HepG2 (cell line): Measurements from ENCODE around the gene STIP1. TPM values are rescaled to one million over a fixed set of nuclear protein-coding genes. Genes with fewer than 3 reads are reported as not detected.

Experiments used
- DNMT1 ChIP-seq: sonication (generic); formaldehyde crosslinking; IDR thresholded peaks from 2 replicates; pipeline ENCODE4 v1.5.1; 2020; ENCODE audit warnings: mild to moderate bottlenecking, missing genetic modification reagents
- FOSL1 ChIP-seq: sonication (generic); formaldehyde crosslinking; IDR thresholded peaks from 2 replicates; pipeline ENCODE4 v1.9.0; 2021; ENCODE audit warnings: missing genetic modification reagents, borderline replicate concordance
- GFI1 ChIP-seq: sonication (generic); formaldehyde crosslinking; IDR thresholded peaks from 2 replicates; pipeline ENCODE4 v1.5.0; 2020; ENCODE audit warnings: missing genetic modification reagents, mild to moderate bottlenecking, borderline replicate concordance
- HCFC1 ChIP-seq: fragments of 150-350 bp; IDR thresholded peaks from 2 replicates; pipeline ENCODE4 v1.6.1; 2014; ENCODE audit warnings: low read depth, low read length
- KDM3A ChIP-seq: IDR thresholded peaks from 2 replicates; pipeline ENCODE4 v1.6.1; 2018; ENCODE audit warnings: low read depth, missing compliant biosample characterization
- KLF16 ChIP-seq, 2 experiments: sonication (generic) in 1 of 2; formaldehyde crosslinking in 1 of 2; IDR thresholded peaks; 2 replicates each; pipeline versions ENCODE4 v1.6.1 to v1.8.0; 2016 to 2023; ENCODE audit warnings: missing genetic modification reagents in 2 of 2, missing compliant biosample characterization in 1 of 2
- MAFK ChIP-seq, 2 experiments: IDR thresholded peaks in 1 of 2; conservative IDR thresholded peaks in 1 of 2; 2 replicates each; pipeline ENCODE4 v1.6.1; 2011; ENCODE audit warnings: improper control_type of control experiment in 2 of 2, low read length in 2 of 2
- MTF2 ChIP-seq: sonication (generic); formaldehyde crosslinking; IDR thresholded peaks from 2 replicates; pipeline ENCODE4 v1.5.0; 2020; ENCODE audit warnings: missing genetic modification reagents, borderline replicate concordance
- PHF20 ChIP-seq: sonication (generic); formaldehyde crosslinking; IDR thresholded peaks from 2 replicates; pipeline ENCODE4 v1.5.0; 2020; ENCODE audit warnings: mild to moderate bottlenecking, missing genetic modification reagents
- PPARG ChIP-seq: conservative IDR thresholded peaks from 2 replicates; pipeline ENCODE4 v1.6.1; 2016; ENCODE audit warnings: missing biosample characterization, missing genetic modification reagents
- PTBP1 ChIP-seq: fragments of 200-400 bp; formaldehyde crosslinking; IDR thresholded peaks from 2 replicates; pipeline ENCODE4 v1.6.1; 2018; ENCODE audit warnings: low read length, low read depth; ENCODE audit not compliant: poor library complexity, severe bottlenecking
- RFX1 ChIP-seq: fragments of 450-650 bp; IDR thresholded peaks from 2 replicates; pipeline ENCODE4 v1.6.1; 2017
- RXRA ChIP-seq: sonication (generic); formaldehyde crosslinking; IDR thresholded peaks from 2 replicates; pipeline ENCODE4 v1.5.1; 2020; ENCODE audit warnings: missing genetic modification reagents
- RXRB ChIP-seq: IDR thresholded peaks from 2 replicates; pipeline ENCODE4 v1.6.1; 2016; ENCODE audit warnings: borderline replicate concordance, missing genetic modification reagents, missing compliant biosample characterization
- SMAD9 ChIP-seq: sonication (generic); formaldehyde crosslinking; IDR thresholded peaks from 2 replicates; pipeline ENCODE4 v1.5.1; 2020; ENCODE audit warnings: mild to moderate bottlenecking, missing genetic modification reagents
- SNAI1 ChIP-seq: sonication (generic); formaldehyde crosslinking; IDR thresholded peaks from 2 replicates; pipeline ENCODE4 v1.5.0; 2020; ENCODE audit warnings: mild to moderate bottlenecking, missing genetic modification reagents, borderline replicate concordance
- SRF ChIP-seq: IDR thresholded peaks from 2 replicates; pipeline ENCODE4 v1.6.1; 2011; ENCODE audit warnings: mild to moderate bottlenecking, low read depth, low read length, moderate library complexity
- TBX3 ChIP-seq: fragments of 450-650 bp; IDR thresholded peaks from 2 replicates; pipeline ENCODE4 v1.6.1; 2017; ENCODE audit warnings: antibody characterized with exemption, mild to moderate bottlenecking, inconsistent platforms, borderline replicate concordance
- TOE1 ChIP-seq: sonication (generic); formaldehyde crosslinking; IDR thresholded peaks from 2 replicates; pipeline ENCODE4 v1.4.0; 2020; ENCODE audit warnings: mild to moderate bottlenecking, missing genetic modification reagents
- ZNF143 ChIP-seq: sonication (generic); formaldehyde crosslinking; IDR thresholded peaks from 2 replicates; pipeline ENCODE4 v1.4.0; 2020; ENCODE audit warnings: missing genetic modification reagents
- ZNF326 ChIP-seq: sonication (generic); formaldehyde crosslinking; IDR thresholded peaks from 2 replicates; pipeline ENCODE4 v1.4.0; 2020; ENCODE audit warnings: missing genetic modification reagents, borderline replicate concordance
- ZNF382 ChIP-seq: sonication (generic); formaldehyde crosslinking; IDR thresholded peaks from 2 replicates; pipeline ENCODE4 v1.5.0; 2020; ENCODE audit warnings: missing genetic modification reagents, mild to moderate bottlenecking, borderline replicate concordance
- ZNF557 ChIP-seq: sonication (generic); formaldehyde crosslinking; IDR thresholded peaks from 2 replicates; pipeline ENCODE4 v1.4.0; 2020; ENCODE audit warnings: missing genetic modification reagents
- ZNF644 ChIP-seq: IDR thresholded peaks from 2 replicates; pipeline ENCODE4 v1.6.1; 2016; ENCODE audit warnings: low read depth
- ZNF672 ChIP-seq: sonication (generic); formaldehyde crosslinking; IDR thresholded peaks from 2 replicates; pipeline ENCODE4 v1.8.1; 2022; ENCODE audit warnings: missing genetic modification reagents
- polyA plus RNA-seq, 8 experiments: library from polyadenylated mRNA; depleted of rRNA in 3 of 8; stranded (reverse) in 7 of 8; unstranded in 1 of 8; fragments of >200 nt; fragmentation: Illumina TruSeq in 4 of 8; extraction: Trizol in 4 of 8; gene quantifications; 2 replicates each; pipeline versions ENCODE4 v1.2.1 to v1.2.3, GENCODE V29; 2011 to 2016; ENCODE audit warnings: low read depth in 4 of 8, missing spikeins in 1 of 8, mixed read lengths in 1 of 8; ENCODE audit not compliant: insufficient read depth in 1 of 8
- total RNA-seq, 5 experiments: library from RNA; depleted of rRNA; stranded (reverse); fragments of >200 nt; fragmentation: Illumina TruSeq; extraction: Trizol; gene quantifications; 2 replicates each; pipeline ENCODE4 v1.2.3, GENCODE V29; 2016; ENCODE audit warnings: low read depth in 1 of 5
- TF ChIP-seq, protein P1 (sequence below): sonication (generic); formaldehyde crosslinking; IDR thresholded peaks from 2 replicates; pipeline ENCODE4 v1.8.1; 2023; ENCODE audit warnings: missing genetic modification reagents, mild to moderate bottlenecking, borderline replicate concordance
- TF ChIP-seq, protein P2 (sequence below): fragments of 450-650 bp; IDR thresholded peaks from 2 replicates; pipeline ENCODE4 v1.6.1; 2017; ENCODE audit warnings: mild to moderate bottlenecking
- TF ChIP-seq, protein P3 (sequence below): IDR thresholded peaks from 2 replicates; pipeline ENCODE4 v1.6.1; 2018; ENCODE audit warnings: missing genetic modification reagents
- TF ChIP-seq, protein P4 (sequence below): IDR thresholded peaks from 2 replicates; pipeline ENCODE4 v1.6.1; 2016; ENCODE audit warnings: control low read depth

The STIP1 gene
- total and polyA plus RNA-seq, 2 of the 13 experiments (the other 11 are each of a cell fraction or from before 2014, with no cell fraction given), result 81.1 to 217 TPM

DNA sequence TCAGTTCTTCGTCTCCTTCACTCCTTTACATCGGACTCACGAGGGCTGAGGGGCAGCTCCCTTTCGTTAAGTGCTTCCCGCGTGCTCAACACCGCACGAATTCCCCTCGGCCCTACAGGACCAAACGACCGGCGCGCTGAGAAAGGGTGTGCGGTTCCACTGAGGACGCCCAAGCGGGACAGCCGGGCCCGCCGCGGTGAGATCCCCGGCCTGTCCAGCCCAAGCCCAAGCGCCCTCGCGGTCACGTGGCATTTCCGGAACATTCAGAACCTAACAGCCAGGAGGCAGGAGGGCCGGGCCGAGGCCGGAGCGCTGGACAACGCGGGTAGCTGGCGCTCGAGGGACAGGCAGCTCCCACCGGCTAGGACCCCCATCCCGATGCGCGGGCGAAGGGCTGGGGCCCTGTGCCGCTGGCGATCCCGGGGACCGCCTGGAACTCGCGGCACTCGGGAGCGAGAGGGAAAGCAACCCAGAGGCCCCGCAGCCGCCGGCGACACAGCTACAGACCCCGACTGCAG is 737 bp upstream of the STIP1 start (continued):
- TF ChIP-seq SNAI1 (CRISPR knock-in tag), result peak; percentile 79; the same call in 1 of the 2 replicates
- TF ChIP-seq PPARG (CRISPR knock-in tag), result 0 out of 2 replicates have a peak, but pooled peaks have one; percentile 12
- TF ChIP-seq SMAD9 (CRISPR knock-in tag), result peak; percentile 99
- TF ChIP-seq SRF, result no peak
- no peak for TF ChIP-seq RFX1
- no peak for TF ChIP-seq FOSL1 (CRISPR knock-in tag)
- TF ChIP-seq ZNF557 (CRISPR knock-in tag), result peak; percentile 45; the same call in 1 of the 2 replicates
- TF ChIP-seq, protein P1, sequence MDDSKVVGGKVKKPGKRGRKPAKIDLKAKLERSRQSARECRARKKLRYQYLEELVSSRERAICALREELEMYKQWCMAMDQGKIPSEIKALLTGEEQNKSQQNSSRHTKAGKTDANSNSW (CRISPR knock-in tag), result peak; percentile 97
- TF ChIP-seq, protein P2, sequence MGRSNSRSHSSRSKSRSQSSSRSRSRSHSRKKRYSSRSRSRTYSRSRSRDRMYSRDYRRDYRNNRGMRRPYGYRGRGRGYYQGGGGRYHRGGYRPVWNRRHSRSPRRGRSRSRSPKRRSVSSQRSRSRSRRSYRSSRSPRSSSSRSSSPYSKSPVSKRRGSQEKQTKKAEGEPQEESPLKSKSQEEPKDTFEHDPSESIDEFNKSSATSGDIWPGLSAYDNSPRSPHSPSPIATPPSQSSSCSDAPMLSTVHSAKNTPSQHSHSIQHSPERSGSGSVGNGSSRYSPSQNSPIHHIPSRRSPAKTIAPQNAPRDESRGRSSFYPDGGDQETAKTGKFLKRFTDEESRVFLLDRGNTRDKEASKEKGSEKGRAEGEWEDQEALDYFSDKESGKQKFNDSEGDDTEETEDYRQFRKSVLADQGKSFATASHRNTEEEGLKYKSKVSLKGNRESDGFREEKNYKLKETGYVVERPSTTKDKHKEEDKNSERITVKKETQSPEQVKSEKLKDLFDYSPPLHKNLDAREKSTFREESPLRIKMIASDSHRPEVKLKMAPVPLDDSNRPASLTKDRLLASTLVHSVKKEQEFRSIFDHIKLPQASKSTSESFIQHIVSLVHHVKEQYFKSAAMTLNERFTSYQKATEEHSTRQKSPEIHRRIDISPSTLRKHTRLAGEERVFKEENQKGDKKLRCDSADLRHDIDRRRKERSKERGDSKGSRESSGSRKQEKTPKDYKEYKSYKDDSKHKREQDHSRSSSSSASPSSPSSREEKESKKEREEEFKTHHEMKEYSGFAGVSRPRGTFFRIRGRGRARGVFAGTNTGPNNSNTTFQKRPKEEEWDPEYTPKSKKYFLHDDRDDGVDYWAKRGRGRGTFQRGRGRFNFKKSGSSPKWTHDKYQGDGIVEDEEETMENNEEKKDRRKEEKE, result no peak
- no peak for TF ChIP-seq ZNF644 (CRISPR knock-in tag)
- TF ChIP-seq MTF2 (CRISPR knock-in tag), result no peak
- no peak for TF ChIP-seq MAFK (conservative IDR thresholded peaks at IDR 0.05 in 1 of 2, IDR thresholded peaks at IDR 0.05 in 1 of 2; ENCODE audit: low read length in 2 of 2)
- TF ChIP-seq KLF16 (CRISPR knock-in tag; IDR thresholded peaks at IDR 0.05), result peak; percentile 80 to 84
- no peak for TF ChIP-seq HCFC1
- no peak for TF ChIP-seq ZNF326
- peak; percentile 68 for TF ChIP-seq PTBP1
- no peak for TF ChIP-seq TOE1 (CRISPR knock-in tag)
- TF ChIP-seq DNMT1 (CRISPR knock-in tag), result no peak
- TF ChIP-seq, protein P3, sequence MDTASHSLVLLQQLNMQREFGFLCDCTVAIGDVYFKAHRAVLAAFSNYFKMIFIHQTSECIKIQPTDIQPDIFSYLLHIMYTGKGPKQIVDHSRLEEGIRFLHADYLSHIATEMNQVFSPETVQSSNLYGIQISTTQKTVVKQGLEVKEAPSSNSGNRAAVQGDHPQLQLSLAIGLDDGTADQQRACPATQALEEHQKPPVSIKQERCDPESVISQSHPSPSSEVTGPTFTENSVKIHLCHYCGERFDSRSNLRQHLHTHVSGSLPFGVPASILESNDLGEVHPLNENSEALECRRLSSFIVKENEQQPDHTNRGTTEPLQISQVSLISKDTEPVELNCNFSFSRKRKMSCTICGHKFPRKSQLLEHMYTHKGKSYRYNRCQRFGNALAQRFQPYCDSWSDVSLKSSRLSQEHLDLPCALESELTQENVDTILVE (CRISPR knock-in tag), result no peak
- TF ChIP-seq TBX3, result no peak
- peak; percentile 81; the same call in 1 of the 2 replicates for TF ChIP-seq RXRA (CRISPR knock-in tag)
- peak; percentile 50; the same call in 1 of the 2 replicates for TF ChIP-seq KDM3A (CRISPR knock-in tag)
- TF ChIP-seq RXRB (CRISPR knock-in tag), result peak; percentile 63
- peak; percentile 34; the same call in 1 of the 2 replicates for TF ChIP-seq ZNF143 (CRISPR knock-in tag)
- no peak; the same call in 1 of the 2 replicates for TF ChIP-seq ZNF382 (CRISPR knock-in tag)
- peak; percentile 83 for TF ChIP-seq PHF20
- TF ChIP-seq, protein P4, sequence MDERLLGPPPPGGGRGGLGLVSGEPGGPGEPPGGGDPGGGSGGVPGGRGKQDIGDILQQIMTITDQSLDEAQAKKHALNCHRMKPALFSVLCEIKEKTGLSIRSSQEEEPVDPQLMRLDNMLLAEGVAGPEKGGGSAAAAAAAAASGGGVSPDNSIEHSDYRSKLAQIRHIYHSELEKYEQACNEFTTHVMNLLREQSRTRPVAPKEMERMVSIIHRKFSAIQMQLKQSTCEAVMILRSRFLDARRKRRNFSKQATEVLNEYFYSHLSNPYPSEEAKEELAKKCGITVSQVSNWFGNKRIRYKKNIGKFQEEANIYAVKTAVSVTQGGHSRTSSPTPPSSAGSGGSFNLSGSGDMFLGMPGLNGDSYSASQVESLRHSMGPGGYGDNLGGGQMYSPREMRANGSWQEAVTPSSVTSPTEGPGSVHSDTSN, result no peak
- no peak for TF ChIP-seq ZNF672 (CRISPR knock-in tag)
- peak; percentile 85 for TF ChIP-seq GFI1
